GM21619 (cell line): Measurements from ENCODE around the gene DNAH7.
A peak's percentile ranks its signal among the peaks of the same experiment; 100 is the strongest.
"Not testable (repeated sequence)": the region's sequence is repeated elsewhere in the genome, so short reads cannot be mapped to it uniquely, and the experiment has no call there.

Source experiments
- ATAC-seq: cut with Tn5 transposase; IDR thresholded peaks from one replicate; pipeline ENCODE4 v1.9.1; 2021; ENCODE audit not compliant: unreplicated experiment

Gene DNAH7

GRCh38 chr2:196068271-196069209 lies at the start of gene DNAH7:
Gene DNAH7, minus strand, starts transcription at chr2:196068837. Its CDS starts 126 bp downstream, at chr2:196068711.
- ATAC-seq = peak; percentile 99

GRCh38 chr2:196117214-196117705 lies 48.6 kb upstream of the DNAH7 start:
- no peak for ATAC-seq

DNA sequence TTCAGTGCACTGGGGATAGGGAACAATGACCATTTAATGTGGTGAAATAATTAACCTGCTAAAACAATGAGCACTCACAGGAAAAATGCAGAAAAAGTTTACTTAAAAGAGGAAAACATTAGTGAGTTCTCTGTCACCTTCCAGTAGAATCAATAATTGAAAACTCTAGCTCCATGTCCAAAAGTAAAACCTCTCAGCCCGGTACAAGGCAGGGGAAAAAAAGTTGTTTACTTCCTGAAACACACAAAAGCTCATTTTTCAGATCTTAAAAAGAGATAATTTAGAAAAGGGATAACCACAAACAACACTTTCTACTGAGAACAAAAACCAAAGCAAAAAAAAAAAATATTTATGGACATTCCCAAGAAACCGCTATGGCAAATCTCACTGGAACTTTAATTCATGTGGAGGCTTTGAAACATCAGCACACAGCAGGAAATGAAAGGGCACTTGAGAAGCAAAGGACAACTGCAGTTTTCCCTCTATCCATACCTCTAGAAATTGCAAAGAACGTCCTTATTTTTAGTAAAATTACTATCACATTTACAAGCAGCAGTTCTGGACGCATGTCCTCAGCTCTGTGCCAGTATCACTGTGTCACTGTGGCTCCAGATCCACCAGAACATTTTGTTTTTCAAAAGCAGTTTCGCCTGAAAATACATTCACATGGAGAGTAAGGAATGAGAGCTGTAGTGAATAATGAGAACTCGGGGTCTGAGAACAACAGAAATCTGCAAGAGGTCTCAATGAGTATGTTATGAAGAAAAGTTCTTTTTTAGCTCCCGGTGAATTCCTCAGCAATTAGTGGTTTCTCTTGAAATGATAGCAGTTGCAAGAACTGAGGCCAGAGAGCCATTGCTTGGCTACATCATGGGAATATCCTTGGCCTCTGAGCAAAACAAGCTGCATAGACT lies 44.7 kb upstream of the DNAH7 start:
- no peak for ATAC-seq

- no peak for ATAC-seq
Observed at GRCh38 chr2:196112418-196113034, 43.9 kb upstream of the DNAH7 start.

DNA sequence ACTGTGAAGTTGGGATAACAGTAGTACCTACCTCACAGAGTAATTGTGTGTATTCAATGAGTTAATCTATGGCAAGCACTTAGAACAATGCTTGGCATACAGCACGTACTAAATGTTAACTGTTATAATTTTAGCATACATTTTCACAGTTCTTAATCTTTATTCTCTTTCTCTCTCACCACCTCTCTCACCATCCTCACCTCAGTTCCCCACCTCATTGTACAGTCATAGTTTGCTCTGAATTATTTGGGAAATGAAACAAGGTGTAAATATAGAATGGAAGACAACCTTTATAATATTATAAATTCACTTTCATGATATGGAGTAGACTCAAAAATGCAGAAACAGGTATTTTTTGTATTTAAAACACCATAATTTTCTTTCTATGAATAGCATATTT lies 40.0 kb upstream of the DNAH7 start:
- no peak for ATAC-seq

GRCh38 chr2:196105951-196106350 lies 37.3 kb upstream of the DNAH7 start:
- no peak for ATAC-seq

GRCh38 chr2:196104066-196104465 lies 35.4 kb upstream of the DNAH7 start:
- ATAC-seq = no peak

DNA sequence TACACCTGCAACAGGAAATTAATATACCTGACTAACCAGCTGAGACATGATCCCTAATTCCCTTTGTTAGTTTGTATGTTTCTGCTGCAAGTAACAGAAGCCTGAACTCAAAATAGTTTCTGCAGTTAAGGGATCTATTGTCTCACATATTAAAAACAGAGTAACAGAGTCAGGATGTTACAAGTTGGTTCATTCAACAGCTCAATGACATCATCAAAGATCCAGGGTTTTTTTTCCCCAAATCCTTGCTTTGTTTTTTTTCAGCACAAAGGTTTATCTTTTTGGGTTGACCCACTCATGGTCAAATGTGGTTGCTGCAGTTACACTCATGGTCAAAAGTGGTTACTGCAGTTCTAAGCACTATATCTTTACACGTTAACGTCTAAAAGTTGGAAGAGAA lies 35.0 kb upstream of the DNAH7 start:
- ATAC-seq = no peak

GRCh38 chr2:196101325-196101991 lies 32.8 kb upstream of the DNAH7 start:
- peak; percentile 95 for ATAC-seq

GRCh38 chr2:196099916-196100315 lies 31.3 kb upstream of the DNAH7 start:
- no peak for ATAC-seq

DNA sequence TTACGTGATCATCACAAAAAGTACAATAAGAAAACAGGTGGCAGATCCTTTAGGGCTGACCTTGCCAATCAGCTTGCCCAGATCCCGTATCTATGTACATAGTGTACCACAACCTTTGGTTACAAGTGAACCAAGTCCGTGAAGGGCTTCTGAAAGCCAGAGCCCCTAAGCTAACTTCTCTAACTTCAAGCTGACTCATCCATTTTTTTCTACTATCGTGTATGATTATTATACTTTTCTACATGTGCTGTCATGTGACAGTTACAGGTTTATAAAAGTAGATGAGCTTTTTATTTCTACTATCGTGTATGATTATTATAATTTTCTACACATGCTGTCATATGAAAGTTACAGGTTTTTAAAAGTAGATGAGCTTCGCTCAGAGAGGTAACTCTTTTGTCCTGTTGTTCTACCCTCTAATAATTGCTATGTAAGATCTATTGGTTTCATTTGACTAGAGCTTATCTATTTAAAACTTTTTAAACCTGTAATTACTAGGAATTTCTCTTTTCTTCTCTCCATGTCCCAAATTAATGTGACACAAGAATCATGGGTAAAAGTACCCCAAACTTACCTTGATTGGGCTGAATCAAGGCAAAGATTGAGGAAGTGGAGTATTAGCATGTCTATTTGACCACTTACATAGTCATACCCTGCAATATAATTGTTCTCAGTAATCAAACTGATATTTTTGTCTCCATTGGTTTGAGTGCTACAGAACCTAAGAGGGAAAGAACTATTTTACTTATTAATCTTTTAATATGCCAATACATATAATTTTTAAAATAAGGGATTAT lies 29.4 kb upstream of the DNAH7 start:
- ATAC-seq = no peak

DNA sequence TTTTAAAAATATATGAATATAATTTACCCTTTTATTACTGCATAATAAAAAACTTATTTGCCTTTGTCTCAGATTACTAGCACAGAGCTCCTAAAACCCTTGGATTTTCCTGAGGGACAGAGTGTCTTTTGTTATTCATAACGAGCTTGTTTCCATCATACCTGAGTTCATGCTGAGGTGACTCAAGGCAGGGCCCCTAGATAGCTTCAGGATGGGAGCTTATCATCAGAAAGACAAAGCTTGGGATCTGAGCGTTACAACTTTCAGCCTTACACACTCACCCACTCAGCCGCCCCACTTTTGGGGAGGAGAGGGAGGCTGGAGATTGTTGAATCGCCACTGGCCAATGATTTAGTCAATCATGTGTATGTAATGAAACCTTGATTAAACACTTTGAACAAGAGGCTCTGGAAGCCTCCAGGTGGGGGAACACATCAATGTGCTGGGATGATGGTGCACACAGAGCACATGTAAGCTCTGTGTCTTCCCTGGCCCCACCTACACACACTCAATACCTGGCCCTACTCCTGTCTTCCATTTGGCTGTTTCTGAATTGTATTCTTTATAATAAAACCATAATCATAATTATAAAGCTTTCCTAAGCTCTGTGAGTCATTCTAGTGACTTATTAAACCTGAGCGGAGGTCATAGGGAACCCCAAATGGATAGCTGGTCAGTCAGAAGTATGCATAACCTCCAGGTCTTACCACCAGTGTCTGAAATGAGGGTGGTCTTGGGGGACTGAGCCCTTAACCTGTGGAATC lies 28.5 kb upstream of the DNAH7 start:
- no peak for ATAC-seq

GRCh38 chr2:196096264-196096663 lies 27.6 kb upstream of the DNAH7 start:
- no peak for ATAC-seq

DNA sequence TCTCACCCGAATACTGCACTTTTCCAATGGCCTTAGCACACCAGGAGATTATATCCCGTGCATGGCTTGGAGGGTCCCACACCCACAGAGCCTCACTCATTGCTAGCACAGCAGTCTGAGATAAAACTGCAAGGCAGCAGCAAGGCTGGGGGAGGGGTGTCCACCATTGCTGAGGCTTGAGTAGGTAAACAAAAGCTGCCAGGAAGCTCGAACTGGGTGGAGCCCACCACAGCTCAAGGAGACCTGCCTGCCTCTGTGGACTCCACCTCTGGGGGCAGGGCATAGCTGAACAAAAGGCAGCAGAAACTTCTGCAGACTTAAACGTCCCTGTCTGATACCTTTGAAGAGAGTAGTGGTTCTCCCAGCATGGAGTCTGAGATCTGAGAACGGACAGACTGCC lies 20.8 kb upstream of the DNAH7 start:
- not testable (repeated sequence) for ATAC-seq

DNA sequence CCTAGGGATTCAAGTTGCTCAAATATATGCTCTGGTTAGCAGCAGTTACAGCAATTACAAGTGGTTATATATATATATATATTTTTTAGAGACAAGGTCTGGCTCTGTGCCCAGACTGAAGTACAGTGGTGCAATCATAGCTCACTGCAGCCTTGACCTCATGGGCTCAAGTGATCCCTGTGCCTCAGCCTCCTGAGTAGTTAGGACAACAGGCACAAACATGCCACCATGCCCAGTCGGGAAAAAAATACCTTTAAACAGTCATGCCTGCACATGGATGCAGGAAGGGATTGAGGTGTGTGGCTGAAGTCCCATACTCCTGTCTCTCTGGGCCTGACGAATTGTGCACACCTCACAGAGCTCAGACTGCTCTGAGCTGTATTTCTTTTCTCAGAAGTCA lies 19.6 kb upstream of the DNAH7 start:
- no peak for ATAC-seq

DNA sequence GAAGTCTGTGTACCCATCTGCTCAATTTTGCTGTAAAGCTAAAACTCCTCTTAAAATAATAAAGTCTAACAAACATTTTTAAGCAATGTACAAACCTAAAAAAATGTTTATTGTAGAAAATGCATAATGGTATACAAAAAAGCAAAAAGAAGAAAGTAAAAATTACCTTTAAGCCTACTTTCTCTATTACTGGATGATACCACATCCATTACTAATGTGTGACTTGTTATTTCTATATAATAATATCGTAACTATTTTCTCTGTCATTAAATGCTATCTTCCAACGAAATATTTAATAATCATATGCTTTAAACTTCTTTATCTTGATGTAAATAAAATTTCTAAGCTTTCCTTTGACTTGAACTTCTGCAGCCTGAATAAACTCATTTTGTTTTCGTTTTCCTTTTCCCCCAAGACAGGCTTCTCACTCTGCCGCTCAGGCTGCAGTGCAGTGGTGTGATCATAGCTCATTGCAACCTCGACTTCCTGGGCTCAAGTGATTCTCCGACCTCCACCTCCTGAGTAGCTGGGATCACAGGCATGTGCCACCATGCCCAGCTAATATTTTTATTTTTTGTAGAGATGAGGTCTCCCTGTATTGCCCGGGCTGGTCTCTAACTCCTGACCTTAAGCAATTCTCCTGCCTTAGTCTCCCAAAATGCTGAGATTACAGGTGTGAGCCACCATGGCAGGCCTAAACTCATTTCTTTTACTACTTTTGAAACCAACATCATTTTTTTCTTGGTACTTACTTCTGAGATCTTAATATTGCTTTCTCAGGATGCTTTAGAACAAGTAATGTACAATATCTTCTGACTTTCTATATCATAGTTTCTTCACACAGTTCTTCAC lies 18.1 kb upstream of the DNAH7 start:
- peak; percentile 67 for ATAC-seq

- ATAC-seq = no peak
Observed at GRCh38 chr2:196083601-196084000, 15.0 kb upstream of the DNAH7 start.

GRCh38 chr2:196080526-196080925 lies 11.9 kb upstream of the DNAH7 start:
- no peak for ATAC-seq
